MM.1S (cell line): ENCODE results near the gene VWA7.

Experiments used
- CTCF ChIP-seq: fragments of 300-600 bp; sonication (generic); IDR thresholded peaks from 2 replicates; pipeline ENCODE4 v1.5.1; 2016; ENCODE audit warnings: antibody characterized with exemption, low read length, mixed read lengths
- EZH2phosphoT487 ChIP-seq: fragments of 300-600 bp; sonication (generic); IDR thresholded peaks from 2 replicates; pipeline ENCODE4 v1.6.1; 2018; ENCODE audit warnings: antibody characterized with exemption, low read length

- TF ChIP-seq EZH2phosphoT487 (no peak), CTCF (no peak)
Measured at GRCh38 chr6:31765910-31766794, 11.0 kb downstream of the VWA7 start.
